GM12878 (cell line): ENCODE results near the gene MED13L. TPM values are rescaled to one million over a fixed set of nuclear protein-coding genes. Genes with fewer than 3 reads are reported as not detected.

Experiments
- CHD4 ChIP-seq: fragments of 200-600 bp; sonication (generic); IDR thresholded peaks from 2 replicates; pipeline ENCODE4 v1.6.1; 2016; ENCODE audit warnings: mild to moderate bottlenecking
- CREM ChIP-seq: IDR thresholded peaks from 2 replicates; pipeline ENCODE4 v1.6.1; 2014; ENCODE audit warnings: antibody characterized with exemption, low read depth
- ESRRA ChIP-seq: IDR thresholded peaks from 2 replicates; pipeline ENCODE4 v1.6.1; 2012; ENCODE audit warnings: mild to moderate bottlenecking, low read length, improper control_type of control experiment
- ETV6 ChIP-seq, 2 experiments: fragments of 450-650 bp in 1 of 2; IDR thresholded peaks in 1 of 2; conservative IDR thresholded peaks in 1 of 2; 2 replicates each; pipeline ENCODE4 v1.6.1; 2014; ENCODE audit warnings: antibody characterized with exemption in 1 of 2, borderline replicate concordance in 1 of 2, low read depth in 1 of 2, mild to moderate bottlenecking in 1 of 2, moderate library complexity in 1 of 2
- FOXK2 ChIP-seq: fragments of 450-650 bp; IDR thresholded peaks from 2 replicates; pipeline ENCODE4 v1.6.1; 2017; ENCODE audit warnings: mild to moderate bottlenecking, moderate library complexity
- FOXM1 ChIP-seq: IDR thresholded peaks from 2 replicates; pipeline ENCODE4 v1.6.1; 2012; ENCODE audit warnings: low read depth, mild to moderate bottlenecking, inconsistent platforms, low read length, moderate library complexity
- GATAD2B ChIP-seq: fragments of 450-650 bp; conservative IDR thresholded peaks from 2 replicates; pipeline ENCODE4 v1.6.1; 2017; ENCODE audit warnings: low read depth, mild to moderate bottlenecking, moderate library complexity
- MEF2B ChIP-seq: fragments of 450-650 bp; IDR thresholded peaks from 2 replicates; pipeline ENCODE4 v1.6.1; 2018; ENCODE audit warnings: mild to moderate bottlenecking, moderate library complexity; ENCODE audit not compliant: partially characterized antibody, poor library complexity, severe bottlenecking
- MTA2 ChIP-seq: fragments of 450-650 bp; IDR thresholded peaks from 2 replicates; pipeline ENCODE4 v1.6.1; 2016; ENCODE audit warnings: low read depth, mild to moderate bottlenecking, moderate library complexity
- RBBP5 ChIP-seq: fragments of 200-600 bp; sonication (generic); conservative IDR thresholded peaks from 2 replicates; pipeline ENCODE4 v1.6.1; 2016
- RCOR1 ChIP-seq: conservative IDR thresholded peaks from 2 replicates; pipeline ENCODE4 v1.6.1; 2012; ENCODE audit warnings: low read depth, low read length, improper control_type of control experiment
- RELA ChIP-seq: fragments of 450-650 bp; IDR thresholded peaks from 2 replicates; pipeline ENCODE4 v1.8.0; 2014; ENCODE audit warnings: borderline replicate concordance; ENCODE audit not compliant: partially characterized antibody
- RUNX3 ChIP-seq: IDR thresholded peaks from 2 replicates; pipeline ENCODE4 v1.6.1; 2012; ENCODE audit warnings: low read length, inconsistent platforms
- SIX5 ChIP-seq: IDR thresholded peaks from 2 replicates; pipeline ENCODE4 v1.6.1; 2011; ENCODE audit warnings: mild to moderate bottlenecking, low read depth, low read length, moderate library complexity; ENCODE audit not compliant: severe bottlenecking
- SPI1 ChIP-seq: IDR thresholded peaks from 2 replicates; pipeline ENCODE4 v1.6.1; 2011; ENCODE audit warnings: low read depth, mild to moderate bottlenecking, low read length, moderate library complexity, borderline replicate concordance; ENCODE audit not compliant: insufficient read depth
- SUZ12 ChIP-seq: fragments of 200-600 bp; sonication (generic); IDR thresholded peaks from one replicate; pipeline ENCODE4 v1.6.1; 2018; ENCODE audit warnings: antibody characterized with exemption, mild to moderate bottlenecking; ENCODE audit not compliant: unreplicated experiment
- TARDBP ChIP-seq: IDR thresholded peaks from 2 replicates; pipeline ENCODE4 v1.6.1; 2016; ENCODE audit warnings: borderline replicate concordance
- TBL1XR1 ChIP-seq: IDR thresholded peaks from 2 replicates; pipeline ENCODE4 v1.6.1; 2012; ENCODE audit warnings: low read depth, low read length, improper control_type of control experiment
- TCF7 ChIP-seq: IDR thresholded peaks from 2 replicates; pipeline ENCODE4 v1.6.1; 2014; ENCODE audit warnings: antibody characterized with exemption, borderline replicate concordance
- ZNF274 ChIP-seq: IDR thresholded peaks from one replicate; pipeline ENCODE4 v1.8.0; 2011; ENCODE audit not compliant: insufficient read length, insufficient read depth
- ZNF592 ChIP-seq: fragments of 450-650 bp; IDR thresholded peaks from 2 replicates; pipeline ENCODE4 v1.6.1; 2017; ENCODE audit warnings: mild to moderate bottlenecking, moderate library complexity
- polyA plus RNA-seq, 11 experiments: library from polyadenylated mRNA; depleted of rRNA in 4 of 11; unstranded in 6 of 11; stranded (reverse) in 5 of 11; fragments of >200 nt; fragmentation: Nextera tagmentation in 4 of 11; fragmentation: Illumina TruSeq in 1 of 11; extraction: Ambion mirVana in 4 of 11; extraction: Trizol in 1 of 11; gene quantifications; 1 replicate in 1 of 11; 2 replicates in 10 of 11; pipeline versions ENCODE4 v1.2.1 to v1.2.3, GENCODE V29; 2011 to 2016; ENCODE audit warnings: inconsistent platforms in 2 of 11, missing spikeins in 2 of 11, low read depth in 1 of 11
- total RNA-seq, 4 experiments: library from RNA; depleted of rRNA in 3 of 4; stranded (reverse); fragments of >200 nt in 3 of 4; fragmentation: Illumina TruSeq in 1 of 4; extraction: Trizol in 1 of 4; gene quantifications; 2 replicates each; pipeline versions ENCODE4 v1.2.1 to v1.2.3, GENCODE V29; 2013 to 2021
- TF ChIP-seq, protein P1 (sequence below): fragments of 450-650 bp; IDR thresholded peaks from 2 replicates; pipeline ENCODE4 v1.6.1; 2016; ENCODE audit warnings: mild to moderate bottlenecking
- TF ChIP-seq, protein P2 (sequence below): fragments of 450-650 bp; IDR thresholded peaks from 2 replicates; pipeline ENCODE4 v1.6.1; 2017; ENCODE audit warnings: mild to moderate bottlenecking, low read depth, inconsistent platforms; ENCODE audit not compliant: poor library complexity, severe bottlenecking

The MED13L gene
- total and polyA plus RNA-seq, 10 of the 15 experiments (the other 5 are each of a cell fraction or from before 2014, with no cell fraction given): 3.7 to 30.1 (median 9.1) TPM

DNA sequence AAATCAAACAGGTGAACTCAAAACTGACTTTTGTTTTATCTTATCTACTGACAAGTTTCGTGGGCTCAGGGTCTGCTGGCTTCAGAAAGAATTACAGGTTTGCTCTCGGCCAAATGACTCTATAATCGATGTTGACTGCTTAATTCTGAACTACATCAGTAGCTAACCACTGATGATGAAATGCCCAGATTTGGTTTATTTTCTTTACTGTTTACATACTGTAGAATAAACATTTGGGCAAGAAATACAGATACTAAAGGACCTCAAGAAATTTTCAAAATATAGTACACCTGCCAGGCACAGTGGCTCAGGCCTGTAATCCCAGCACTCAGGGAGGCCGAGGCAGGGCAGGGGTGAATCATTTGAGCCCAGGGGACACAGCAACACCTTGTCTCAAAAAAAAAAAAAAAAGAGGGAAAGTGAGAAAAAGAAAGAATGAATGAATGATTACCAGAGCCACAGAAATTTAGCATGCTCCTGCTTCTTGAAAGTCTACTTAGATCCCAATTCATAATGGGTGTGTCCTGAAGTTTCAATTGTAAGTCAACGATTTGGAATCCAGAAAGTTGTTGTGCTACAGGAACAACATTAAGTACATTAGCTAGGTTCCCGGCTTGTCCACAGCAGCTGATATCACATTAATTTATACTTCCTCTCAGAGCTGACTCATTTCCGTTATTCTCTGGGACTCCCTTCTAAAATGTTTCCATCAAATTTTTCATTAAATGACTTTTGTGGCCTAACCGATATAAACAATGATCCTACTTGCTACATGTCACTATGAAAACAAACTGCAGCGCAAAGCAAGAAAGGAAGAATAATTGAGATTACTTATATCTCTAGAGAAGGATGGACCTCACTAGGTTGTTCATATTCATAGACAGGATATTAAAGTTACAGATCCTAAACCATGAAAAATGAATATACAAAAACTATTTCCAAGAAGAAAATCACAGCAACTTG is 134.3 kb downstream of the MED13L start (continued):
- TF ChIP-seq SUZ12 (no peak), CREM (peak; percentile 50; the same call in 1 of the 2 replicates), ZNF592 (no peak), SPI1 (0 out of 2 replicates have a peak, but pooled peaks have one; percentile 22), FOXK2 (no peak), RELA (no peak), MTA2 (no peak), MEF2B (no peak), CHD4 (no peak), TBL1XR1 (no peak), SIX5 (no peak), ESRRA (no peak), GATAD2B (no peak), TARDBP (no peak), RCOR1 (no peak), RUNX3 (peak; percentile 53; the same call in 1 of the 2 replicates), RBBP5 (no peak), TCF7 (no peak), ETV6 (conservative IDR thresholded peaks at IDR 0.05 in 1 of 2, IDR thresholded peaks at IDR 0.05 in 1 of 2; ENCODE audit: borderline replicate concordance in 1 of 2, low read depth in 1 of 2) (peak in 1 of 2 experiments; percentile 30; a peak in 1 of 4 replicates), FOXM1 (0 out of 2 replicates have a peak, but pooled peaks have one; percentile 25), ZNF274 (no peak)
- TF ChIP-seq, protein P1, sequence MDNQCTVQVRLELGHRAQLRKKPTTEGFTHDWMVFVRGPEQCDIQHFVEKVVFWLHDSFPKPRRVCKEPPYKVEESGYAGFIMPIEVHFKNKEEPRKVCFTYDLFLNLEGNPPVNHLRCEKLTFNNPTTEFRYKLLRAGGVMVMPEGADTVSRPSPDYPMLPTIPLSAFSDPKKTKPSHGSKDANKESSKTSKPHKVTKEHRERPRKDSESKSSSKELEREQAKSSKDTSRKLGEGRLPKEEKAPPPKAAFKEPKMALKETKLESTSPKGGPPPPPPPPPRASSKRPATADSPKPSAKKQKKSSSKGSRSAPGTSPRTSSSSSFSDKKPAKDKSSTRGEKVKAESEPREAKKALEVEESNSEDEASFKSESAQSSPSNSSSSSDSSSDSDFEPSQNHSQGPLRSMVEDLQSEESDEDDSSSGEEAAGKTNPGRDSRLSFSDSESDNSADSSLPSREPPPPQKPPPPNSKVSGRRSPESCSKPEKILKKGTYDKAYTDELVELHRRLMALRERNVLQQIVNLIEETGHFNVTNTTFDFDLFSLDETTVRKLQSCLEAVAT: no peak
- TF ChIP-seq, protein P2, sequence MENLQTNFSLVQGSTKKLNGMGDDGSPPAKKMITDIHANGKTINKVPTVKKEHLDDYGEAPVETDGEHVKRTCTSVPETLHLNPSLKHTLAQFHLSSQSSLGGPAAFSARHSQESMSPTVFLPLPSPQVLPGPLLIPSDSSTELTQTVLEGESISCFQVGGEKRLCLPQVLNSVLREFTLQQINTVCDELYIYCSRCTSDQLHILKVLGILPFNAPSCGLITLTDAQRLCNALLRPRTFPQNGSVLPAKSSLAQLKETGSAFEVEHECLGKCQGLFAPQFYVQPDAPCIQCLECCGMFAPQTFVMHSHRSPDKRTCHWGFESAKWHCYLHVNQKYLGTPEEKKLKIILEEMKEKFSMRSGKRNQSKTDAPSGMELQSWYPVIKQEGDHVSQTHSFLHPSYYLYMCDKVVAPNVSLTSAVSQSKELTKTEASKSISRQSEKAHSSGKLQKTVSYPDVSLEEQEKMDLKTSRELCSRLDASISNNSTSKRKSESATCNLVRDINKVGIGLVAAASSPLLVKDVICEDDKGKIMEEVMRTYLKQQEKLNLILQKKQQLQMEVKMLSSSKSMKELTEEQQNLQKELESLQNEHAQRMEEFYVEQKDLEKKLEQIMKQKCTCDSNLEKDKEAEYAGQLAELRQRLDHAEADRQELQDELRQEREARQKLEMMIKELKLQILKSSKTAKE: no peak
